GM12874 (cell line): ENCODE measurements around the gene OR8K5.

Experiments
- TF ChIP-seq, protein P1 (sequence below): IDR thresholded peaks from 2 replicates; pipeline ENCODE4 v1.5.1; 2011; ENCODE audit warnings: low read depth, mild to moderate bottlenecking, control low read depth, low read length, moderate library complexity; ENCODE audit not compliant: insufficient read depth

OR8K5 gene

DNA sequence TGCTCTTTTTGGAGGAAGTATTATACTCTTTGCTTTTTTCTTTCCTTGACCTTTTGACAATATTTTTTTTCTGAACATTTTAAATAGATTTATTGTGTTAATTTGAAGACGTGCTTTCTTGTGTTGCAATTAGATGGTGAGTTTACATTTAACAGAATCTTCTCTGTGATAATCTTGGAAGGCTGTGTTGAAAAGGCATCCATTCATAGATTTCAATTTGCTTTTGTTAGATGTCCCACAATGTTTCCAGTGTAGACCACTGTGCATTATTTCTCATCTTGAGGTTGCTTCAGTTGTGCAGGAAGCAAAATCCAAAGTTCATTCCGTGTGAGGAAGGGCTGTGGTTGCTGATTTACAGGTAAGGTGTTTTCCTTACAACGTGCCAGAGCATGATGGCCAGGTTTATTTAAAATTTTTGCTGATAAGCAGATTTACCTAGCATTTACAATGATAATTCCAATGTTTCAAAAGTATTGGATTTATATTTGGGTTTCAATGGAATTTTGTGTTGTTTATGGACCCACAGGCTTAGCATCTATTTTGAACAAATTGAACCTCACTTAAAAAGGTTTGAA is 12.2 kb upstream of the OR8K5 start:
- TF ChIP-seq, protein P1, sequence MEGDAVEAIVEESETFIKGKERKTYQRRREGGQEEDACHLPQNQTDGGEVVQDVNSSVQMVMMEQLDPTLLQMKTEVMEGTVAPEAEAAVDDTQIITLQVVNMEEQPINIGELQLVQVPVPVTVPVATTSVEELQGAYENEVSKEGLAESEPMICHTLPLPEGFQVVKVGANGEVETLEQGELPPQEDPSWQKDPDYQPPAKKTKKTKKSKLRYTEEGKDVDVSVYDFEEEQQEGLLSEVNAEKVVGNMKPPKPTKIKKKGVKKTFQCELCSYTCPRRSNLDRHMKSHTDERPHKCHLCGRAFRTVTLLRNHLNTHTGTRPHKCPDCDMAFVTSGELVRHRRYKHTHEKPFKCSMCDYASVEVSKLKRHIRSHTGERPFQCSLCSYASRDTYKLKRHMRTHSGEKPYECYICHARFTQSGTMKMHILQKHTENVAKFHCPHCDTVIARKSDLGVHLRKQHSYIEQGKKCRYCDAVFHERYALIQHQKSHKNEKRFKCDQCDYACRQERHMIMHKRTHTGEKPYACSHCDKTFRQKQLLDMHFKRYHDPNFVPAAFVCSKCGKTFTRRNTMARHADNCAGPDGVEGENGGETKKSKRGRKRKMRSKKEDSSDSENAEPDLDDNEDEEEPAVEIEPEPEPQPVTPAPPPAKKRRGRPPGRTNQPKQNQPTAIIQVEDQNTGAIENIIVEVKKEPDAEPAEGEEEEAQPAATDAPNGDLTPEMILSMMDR, result no peak

DNA sequence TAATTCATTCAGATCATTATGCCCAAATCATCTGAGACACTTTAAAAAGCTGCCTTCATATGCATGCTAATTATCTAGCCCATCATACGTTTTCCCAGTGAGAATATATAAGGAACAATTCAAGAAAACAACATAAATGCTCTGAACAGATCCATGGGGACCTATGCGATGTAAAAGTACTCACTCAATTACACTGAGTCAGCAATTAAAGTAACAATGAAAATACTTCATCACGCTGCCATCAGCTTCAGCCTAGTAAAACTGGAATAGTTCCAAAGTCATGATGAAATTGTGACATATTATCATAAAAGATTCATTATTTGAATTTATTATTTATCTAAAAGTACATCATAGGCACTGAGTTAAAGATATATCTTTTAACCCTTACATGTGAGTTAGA is 3.7 kb upstream of the OR8K5 start:
- TF ChIP-seq, protein P1, result no peak

DNA sequence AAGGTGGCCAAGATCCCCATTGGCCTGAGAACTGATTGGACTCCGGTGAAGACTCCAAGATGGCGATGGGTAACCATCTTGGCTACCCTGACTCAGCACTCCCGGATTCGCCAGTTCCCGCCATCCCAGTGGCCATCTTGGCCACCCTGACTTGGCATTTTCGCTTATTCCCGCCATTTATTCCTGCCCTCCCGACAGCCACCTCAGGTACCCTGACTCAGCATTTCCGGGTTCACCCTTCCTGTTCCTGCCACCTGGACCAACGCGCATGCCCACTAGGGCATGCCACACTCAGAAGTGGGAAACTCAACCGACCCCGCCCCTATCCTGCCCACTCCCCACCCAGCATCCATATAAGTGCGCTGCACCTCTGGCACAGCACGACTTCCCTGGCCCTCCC is 7.8 kb downstream of the OR8K5 start:
- TF ChIP-seq, protein P1, result no peak

DNA sequence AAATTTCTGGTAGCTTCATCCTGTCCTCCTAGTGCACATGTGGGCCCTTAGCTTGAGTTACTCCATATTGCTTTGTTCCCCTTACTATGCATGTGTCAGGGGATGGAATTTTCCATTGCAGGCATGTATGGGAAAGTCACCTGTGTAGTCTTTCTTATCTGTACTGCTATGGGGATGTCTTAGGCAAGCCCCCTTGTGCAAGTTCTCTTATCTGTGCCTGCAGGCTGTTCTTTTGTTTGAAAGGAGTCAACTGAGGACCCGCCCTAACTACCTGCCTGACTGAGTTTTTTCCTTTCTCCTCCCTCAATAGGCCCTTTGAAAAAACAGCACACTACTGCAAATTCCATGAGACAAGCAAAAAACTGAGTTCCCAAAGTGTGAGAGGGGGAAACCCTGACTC is 8.7 kb downstream of the OR8K5 start:
- TF ChIP-seq, protein P1, result no peak

DNA sequence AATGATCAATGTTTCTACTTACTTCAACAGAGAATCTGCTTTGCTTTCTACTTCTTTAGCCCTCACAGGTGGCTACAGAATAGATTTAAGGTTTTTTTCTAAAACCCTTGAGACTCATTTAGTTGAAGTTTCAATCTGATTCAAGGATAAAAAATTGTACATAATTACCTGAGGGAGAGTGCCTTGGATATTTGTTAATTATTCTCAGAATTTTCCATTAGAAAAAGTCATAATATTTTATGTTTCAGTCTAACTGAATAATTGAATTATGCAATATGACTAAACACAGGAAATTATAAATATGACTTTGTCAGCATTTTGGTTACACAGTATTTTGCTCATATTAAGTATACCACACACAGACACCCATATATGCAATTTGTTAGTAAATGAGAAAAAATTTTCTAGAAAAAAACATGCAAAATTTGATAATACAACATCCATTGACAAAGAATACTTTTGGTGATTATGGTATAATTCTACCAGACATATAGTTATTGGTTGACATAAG is 19.9 kb downstream of the OR8K5 start, which contains the start of gene OR8J3:
TSS of gene OR8J3 (minus strand) at position 51 of the 511 bp plus-strand sequence. CDS start 2,483 bp downstream, outside the sequence.
- TF ChIP-seq, protein P1, result no peak

DNA sequence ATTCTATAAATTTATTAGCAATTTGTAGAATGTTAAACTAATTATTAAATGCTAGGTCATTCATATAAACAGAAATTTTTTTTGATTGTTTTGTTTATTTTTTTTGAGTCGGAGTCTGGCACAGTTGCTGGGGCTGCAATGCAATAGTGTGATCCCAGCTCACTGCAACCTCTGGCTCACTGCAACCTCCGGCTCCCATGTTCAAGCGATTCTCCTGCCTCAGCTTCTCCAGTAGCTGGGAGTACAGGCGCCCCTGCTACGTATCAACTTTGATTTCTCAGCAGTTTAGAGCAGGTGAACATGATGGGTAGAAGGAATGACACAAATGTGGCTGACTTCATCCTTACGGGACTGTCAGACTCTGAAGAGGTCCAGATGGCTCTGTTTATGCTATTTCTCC is 38.0 kb downstream of the OR8K5 start, which contains the start of gene OR8H3:
TSS of gene OR8H3 (plus strand) at position 301 of the 400 bp plus-strand sequence. CDS start at position 301, 0 bp downstream.
- TF ChIP-seq, protein P1, result no peak
